ENCODE measurements around the gene AIF1.

AIF1 gene

GRCh38 chr6:31620586-31621319 lies 5.7 kb downstream of the AIF1 start, which contains the start of gene PRRC2A:
TSS of gene PRRC2A (plus strand) at chr6:31620715. CDS start at chr6:31622790, 2,075 bp downstream.
- FAIRE-seq: no peak

- FAIRE-seq: no peak
Measured at GRCh38 chr6:31621320-31621939, 6.4 kb downstream of the AIF1 start.

GRCh38 chr6:31621991-31622390 lies 7.0 kb downstream of the AIF1 start:
- FAIRE-seq: no peak

GRCh38 chr6:31622684-31623091 lies 7.7 kb downstream of the AIF1 start:
- FAIRE-seq: no peak

GRCh38 chr6:31624070-31624469 lies 9.0 kb downstream of the AIF1 start:
- no peak for FAIRE-seq

- FAIRE-seq: no peak
Measured at GRCh38 chr6:31626952-31627351, 11.9 kb downstream of the AIF1 start.

- no peak for FAIRE-seq
Measured at GRCh38 chr6:31627690-31628287, 12.8 kb downstream of the AIF1 start.

- FAIRE-seq: no peak
Measured at GRCh38 chr6:31629014-31629413, 14.0 kb downstream of the AIF1 start.

GRCh38 chr6:31630177-31630934 lies 15.3 kb downstream of the AIF1 start:
- FAIRE-seq: no peak

- no peak for FAIRE-seq
Measured at GRCh38 chr6:31631209-31631608, 16.2 kb downstream of the AIF1 start.

GRCh38 chr6:31631681-31632278 lies 16.7 kb downstream of the AIF1 start:
- FAIRE-seq: no peak

GRCh38 chr6:31632279-31632946 lies 17.4 kb downstream of the AIF1 start:
- FAIRE-seq: no peak

GRCh38 chr6:31633447-31633846 lies 18.4 kb downstream of the AIF1 start:
- no peak for FAIRE-seq

GRCh38 chr6:31634131-31634530 lies 19.1 kb downstream of the AIF1 start:
- no peak for FAIRE-seq

- no peak for FAIRE-seq
Measured at GRCh38 chr6:31634969-31635575, 20.0 kb downstream of the AIF1 start.

- no peak for FAIRE-seq
Measured at GRCh38 chr6:31636698-31637596, 21.9 kb downstream of the AIF1 start.

- no peak for FAIRE-seq
Measured at GRCh38 chr6:31639043-31639442, 24.0 kb downstream of the AIF1 start.

- FAIRE-seq: no peak
Measured at GRCh38 chr6:31639449-31639861, 24.4 kb downstream of the AIF1 start.

- FAIRE-seq: no peak
Measured at GRCh38 chr6:31640612-31641011, 25.6 kb downstream of the AIF1 start.

GRCh38 chr6:31641370-31641769 lies 26.3 kb downstream of the AIF1 start:
- no peak for FAIRE-seq
